ENCODE results near the gene HPS1.

HPS1 gene

GRCh38 chr10:98463976-98464754 is 17.4 kb upstream of the HPS1 start:
- no peak for DNase-seq

- no peak for DNase-seq
Observed at GRCh38 chr10:98463016-98463415, 16.3 kb upstream of the HPS1 start.

DNA sequence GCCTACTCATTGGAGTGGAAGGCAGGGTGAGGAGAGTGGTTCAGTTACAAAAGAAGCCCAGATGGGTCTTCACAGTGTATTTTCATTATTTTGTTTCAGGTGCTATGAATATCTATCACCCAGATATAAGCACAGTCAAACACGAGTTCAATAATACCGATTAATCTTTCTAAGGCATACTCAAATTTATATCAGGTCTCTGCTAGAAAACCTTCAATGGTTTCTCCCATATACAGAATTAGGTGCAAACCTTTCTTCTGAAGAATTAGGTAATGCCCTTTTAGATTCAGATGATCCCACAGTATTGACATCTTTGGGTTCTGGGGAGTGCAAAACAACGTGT is 14.7 kb upstream of the HPS1 start:
- DNase-seq, result no peak

DNA sequence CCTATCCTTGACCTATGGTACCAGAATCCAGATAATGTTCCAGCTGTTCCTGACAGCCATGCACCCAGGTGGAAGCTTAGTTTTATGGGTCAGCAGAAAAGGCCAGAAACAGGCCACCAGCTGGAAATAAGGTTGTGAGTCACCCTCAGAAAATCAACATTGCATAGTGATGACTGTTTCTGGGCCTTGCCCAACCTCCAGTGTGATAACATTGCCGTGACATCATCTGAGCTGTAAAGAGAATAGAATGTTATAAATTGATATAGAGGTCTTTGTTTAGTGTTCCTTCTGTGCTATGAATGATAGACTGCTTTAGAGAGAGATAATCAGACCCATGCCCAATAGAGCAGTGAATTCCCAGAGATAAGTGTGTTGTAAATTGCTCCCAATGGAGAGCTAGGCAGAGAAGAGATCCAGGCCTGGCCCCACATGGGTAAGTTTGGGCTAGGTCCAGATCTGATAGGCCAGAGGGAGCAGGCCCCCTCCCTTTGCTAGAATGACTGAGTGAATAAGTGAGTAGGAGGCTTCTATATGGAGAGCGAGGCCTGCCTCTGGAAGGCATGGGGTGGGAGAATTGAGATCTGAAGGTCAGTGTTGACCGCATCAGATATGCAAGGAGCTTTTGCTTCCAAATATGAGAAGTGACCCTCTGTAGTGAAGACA is 14.2 kb upstream of the HPS1 start:
- no peak for DNase-seq

DNA sequence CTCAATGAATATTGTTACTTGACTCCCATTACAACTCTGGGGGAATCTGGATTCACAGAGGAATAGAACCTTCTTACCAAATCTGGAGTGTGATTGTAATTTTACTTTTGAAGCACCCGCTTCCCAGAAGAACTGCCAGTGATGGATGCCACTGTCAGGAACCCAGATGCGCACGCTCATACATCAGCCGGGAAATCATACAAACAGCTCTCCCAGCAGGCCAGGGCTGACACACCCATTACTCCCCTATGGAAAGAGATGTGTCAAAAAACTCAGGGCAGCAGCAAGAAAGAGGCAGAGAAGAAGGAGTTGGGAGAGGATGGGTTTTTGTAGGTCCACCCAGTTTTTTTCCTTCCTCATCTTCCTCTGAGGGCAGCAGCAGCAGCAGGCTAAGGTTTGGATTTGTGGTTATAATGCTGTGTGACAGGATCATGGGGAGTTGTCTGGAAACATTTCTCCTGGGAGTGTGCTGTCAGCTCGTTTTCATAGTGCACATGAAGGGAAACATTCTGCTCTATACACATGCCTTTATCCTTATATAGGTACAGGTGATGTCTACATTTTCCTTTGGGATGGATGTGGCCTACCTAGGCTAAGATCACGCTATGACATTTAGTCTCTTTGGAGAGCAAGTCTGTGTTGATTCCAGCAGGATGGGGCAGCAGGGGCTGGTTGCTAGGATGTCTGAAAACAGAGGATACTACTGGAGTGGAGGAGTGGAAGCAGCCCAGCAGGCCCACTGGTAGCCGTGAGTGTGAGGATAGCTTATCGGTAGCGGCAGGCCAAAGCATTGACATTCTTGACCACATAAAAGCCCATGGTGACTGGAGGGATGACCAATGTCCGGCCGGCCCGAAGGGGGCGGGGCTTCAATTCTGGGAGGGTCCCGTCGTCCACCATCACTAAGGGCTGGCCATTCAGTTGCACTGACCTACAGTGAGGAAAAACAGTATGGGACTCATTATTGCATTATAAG is 12.4 kb upstream of the HPS1 start:
- DNase-seq, result no peak

GRCh38 chr10:98457721-98458120 is 11.0 kb upstream of the HPS1 start:
- no peak for DNase-seq

DNA sequence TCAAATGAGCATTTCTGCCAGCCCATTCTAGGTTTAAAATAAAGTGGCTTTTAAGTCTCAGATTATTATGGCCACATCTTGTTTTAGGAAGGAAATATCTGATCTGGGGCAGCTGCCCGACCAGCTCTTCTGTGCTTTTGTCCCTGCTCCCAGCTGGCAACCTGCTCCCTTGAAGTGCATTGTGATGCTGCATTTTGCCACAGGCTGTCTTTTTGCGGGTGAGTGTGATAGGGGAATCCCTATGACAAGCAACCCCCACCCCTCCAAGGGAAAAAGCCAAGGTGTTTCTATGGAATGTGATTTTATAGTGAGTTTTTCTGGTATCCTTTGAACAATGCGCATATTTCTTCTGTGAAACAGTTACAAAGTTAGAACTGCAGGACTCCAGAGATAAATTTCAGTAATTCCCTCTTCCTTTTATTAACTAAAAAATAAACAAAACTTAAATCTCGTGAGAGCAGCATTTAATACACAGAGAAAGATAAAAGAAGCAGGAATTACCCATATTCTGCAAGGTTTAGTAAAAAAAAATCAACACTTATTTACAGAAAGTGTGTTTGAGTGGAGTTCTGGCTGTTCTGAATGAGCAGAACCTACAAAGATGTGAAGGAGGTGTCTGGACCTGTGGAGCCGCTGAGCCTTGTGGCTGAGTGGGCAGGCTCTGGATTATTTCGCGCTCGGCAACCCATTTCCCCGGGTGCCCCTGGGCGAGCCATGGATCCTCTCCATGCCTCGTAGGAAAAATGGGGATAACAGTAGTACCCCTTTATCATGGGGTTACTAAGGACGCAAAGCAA is 10.1 kb upstream of the HPS1 start:
- DNase-seq, result no peak

- no peak for DNase-seq
Observed at GRCh38 chr10:98456043-98456570, 9.4 kb upstream of the HPS1 start.

DNA sequence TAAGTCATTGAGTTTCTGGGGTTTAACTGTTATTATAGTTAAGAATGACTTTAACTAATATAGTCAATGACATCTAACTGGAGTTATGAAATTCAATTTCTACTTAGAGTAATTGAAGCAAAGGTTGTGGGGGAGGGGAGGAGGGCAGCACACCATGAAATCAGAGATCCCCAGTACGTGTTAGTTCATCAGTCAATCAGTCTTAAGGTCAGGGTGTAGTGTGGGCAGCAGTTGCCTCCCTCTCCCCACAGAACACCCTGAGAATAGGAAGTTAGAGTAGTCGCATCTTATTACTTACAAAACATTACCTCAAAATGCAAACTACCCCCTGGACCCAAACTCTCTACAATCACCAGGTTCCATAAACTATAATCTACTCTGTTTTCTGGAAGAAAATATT is 7.0 kb upstream of the HPS1 start:
- no peak for DNase-seq

GRCh38 chr10:98450618-98451017 is 3.9 kb upstream of the HPS1 start:
- DNase-seq, result no peak

- DNase-seq, result no peak
Observed at GRCh38 chr10:98449287-98449686, 2.6 kb upstream of the HPS1 start.

DNA sequence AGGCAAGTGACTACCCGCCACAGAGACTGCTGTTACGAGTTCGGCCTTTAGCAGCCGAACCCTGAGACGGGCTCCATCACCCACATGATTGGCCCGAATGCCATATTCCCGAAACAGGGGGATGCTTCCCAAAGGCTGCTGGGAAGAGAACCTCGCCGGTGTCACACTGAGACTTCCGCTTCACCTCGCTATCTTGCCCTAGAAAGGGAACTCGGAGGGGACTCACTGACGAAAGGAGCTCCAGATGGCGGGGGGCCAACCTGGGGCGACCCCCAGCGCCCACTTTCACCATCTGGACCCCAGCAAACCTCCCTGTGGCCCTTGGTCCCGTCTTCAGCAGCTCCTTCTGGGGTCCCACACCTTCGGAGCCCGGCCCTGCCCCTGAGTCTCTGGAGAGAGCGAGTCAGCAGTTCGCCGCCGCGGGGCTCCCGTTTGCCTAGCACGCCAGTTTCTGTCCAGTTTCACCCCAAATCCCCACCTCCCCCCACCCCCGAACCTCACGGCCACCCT is 529 bp downstream of the HPS1 start:
- DNase-seq, result no peak

GRCh38 chr10:98445200-98445812 is 1.4 kb downstream of the HPS1 start:
- DNase-seq, result no peak

DNA sequence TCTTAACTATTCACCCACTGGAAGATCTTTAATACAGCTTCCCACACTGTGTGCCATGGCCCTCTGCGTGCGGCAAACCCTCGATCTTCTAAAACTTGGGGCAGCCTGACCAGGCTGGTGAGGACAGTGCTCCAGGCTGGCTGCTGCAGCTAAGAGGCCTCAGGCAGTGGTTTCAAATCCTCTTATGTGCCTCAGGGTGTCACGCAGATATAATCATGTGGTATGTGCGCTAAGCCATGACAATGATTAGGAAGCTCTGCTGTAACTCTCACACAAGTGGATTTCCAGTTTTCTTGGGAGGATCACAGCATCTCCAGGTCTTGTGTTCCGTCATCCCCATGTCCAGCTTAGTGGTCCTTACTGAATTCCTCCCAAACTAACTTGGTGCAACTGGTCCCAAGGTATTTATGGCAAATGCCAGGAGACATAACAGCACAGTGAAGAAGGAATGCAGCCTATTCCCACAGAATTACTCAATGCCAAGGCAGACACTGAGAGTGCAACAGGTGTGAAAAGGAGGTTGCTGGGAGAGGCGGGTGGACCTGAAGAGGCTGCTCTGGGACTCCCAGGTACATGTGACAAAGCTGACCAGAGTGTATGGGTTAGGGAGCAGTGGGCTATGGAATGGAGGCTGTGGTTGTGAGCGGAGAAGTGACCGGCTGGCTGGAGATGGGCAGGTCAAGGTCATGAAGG is 2.3 kb downstream of the HPS1 start:
- DNase-seq, result no peak

DNA sequence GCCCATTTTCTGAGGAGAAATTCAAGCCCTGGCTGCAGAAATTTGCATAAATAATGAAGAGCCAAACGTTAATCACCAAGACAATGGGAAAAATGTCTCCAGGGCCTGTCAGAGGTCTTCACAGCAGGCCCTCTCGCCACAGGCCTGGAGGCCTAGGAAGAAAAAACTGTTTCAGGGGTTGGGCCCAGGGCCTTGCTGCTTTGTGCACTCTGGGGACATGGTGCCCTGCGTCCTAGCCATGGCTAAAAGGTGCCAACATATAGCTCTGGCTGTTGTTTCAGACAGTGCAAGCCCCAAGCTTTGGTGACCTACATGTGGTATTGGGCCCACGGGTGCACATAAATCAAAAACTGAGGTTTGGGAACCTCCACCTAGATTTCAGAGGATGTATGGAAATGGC is 8.0 kb downstream of the HPS1 start:
- DNase-seq, result no peak

- no peak for DNase-seq
Observed at GRCh38 chr10:98436704-98437103, 10.0 kb downstream of the HPS1 start.

GRCh38 chr10:98435178-98435577 is 11.6 kb downstream of the HPS1 start:
- DNase-seq, result no peak

DNA sequence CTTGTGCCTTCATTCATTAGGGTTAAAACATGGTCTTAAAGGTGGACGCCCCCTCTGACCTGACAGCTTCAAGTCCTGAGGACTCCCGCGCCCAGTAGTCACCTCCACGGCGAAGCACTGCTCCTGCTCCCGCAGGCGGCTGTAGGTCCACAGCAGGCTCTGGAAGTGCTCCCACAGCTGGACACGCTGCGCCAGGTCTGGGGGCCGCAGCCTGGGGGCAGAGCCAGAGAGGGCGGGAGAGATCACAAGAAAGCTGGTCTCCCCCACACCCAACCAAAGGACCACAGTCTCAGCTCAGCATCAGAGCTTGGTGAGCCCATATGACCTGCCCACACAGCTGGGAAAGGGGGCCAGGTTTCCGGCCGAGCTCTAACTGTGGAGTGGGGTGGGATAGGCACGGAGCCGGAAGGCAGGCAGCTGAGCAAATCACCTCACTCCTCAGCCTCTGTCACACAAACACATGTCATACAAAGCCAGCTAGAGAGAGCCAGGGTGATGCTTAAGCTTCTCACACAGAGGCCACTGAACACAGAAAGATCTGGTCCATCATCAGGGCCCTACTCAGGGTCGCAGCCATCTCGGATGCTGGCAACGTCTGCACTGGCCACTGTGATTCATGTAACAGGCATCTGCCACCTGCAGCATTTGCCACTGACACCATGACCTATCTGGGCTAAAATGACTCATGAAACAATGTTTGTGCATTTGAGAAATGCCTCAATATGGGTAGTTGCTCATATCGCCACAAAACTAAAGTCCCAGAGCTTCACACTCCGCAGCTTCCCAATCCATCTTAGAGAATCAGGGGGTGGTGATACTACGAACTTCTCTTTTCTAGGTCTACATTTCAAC is 12.6 kb downstream of the HPS1 start:
- DNase-seq, result no peak

DNA sequence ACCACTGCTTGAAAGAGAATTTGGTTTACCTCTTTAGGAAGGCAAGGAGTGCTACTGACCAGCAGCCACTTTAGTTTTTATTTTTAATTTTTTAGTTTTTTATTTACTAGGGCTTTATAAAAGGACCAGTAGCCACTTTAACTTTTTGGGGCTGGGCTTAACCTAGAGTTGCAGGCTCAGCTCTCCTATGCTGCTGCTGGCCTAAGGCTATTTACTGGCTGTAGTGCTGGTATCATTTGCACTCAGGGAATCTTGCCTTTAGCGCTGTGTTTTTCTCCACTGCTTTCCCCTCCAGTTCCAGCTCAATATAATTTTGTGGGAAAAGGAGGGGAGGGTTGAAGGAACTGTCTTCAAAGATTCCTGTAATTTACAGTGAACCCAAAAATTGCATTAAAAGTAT is 13.4 kb downstream of the HPS1 start:
- no peak for DNase-seq

GRCh38 chr10:98432330-98432729 is 14.4 kb downstream of the HPS1 start:
- no peak for DNase-seq

All from NCI-H510A (cell line).